Stimulated activated CD4-positive, alpha-beta T cell treated with anti-CD3 and anti-CD28 coated beads, Interleukin-1b, Interleukin-23, amount 100 ng/mL, for 1 hour (primary cell): Measurements from ENCODE around the gene CHAF1A.

ENCODE experiments used
- DNase-seq, 2 donors: peaks; one replicate each; pipeline ENCODE4 v3.0.0-alpha.2; 2020; ENCODE audit warnings: low read depth in 2 of 2

Gene CHAF1A

GRCh38 chr19:4402171-4403004 lies at the start of gene CHAF1A:
Gene CHAF1A, plus strand, starts transcription at chr19:4402640. Its CDS starts 123 bp downstream, at chr19:4402763.
- peak; percentile 95 to 97 for DNase-seq

- no peak for DNase-seq
Measured at GRCh38 chr19:4352701-4353121, 49.7 kb upstream of the CHAF1A start.

- no peak for DNase-seq
Measured at GRCh38 chr19:4354282-4354681, 48.2 kb upstream of the CHAF1A start.

- no peak for DNase-seq
Measured at GRCh38 chr19:4354897-4355296, 47.5 kb upstream of the CHAF1A start.

GRCh38 chr19:4357095-4357797 lies 45.2 kb upstream of the CHAF1A start:
- DNase-seq: no peak

- DNase-seq: no peak
Measured at GRCh38 chr19:4357921-4358326, 44.5 kb upstream of the CHAF1A start.

- no peak for DNase-seq
Measured at GRCh38 chr19:4358709-4359626, 43.5 kb upstream of the CHAF1A start.

GRCh38 chr19:4359627-4360000 lies 42.8 kb upstream of the CHAF1A start:
- no peak for DNase-seq

- DNase-seq: no peak
Measured at GRCh38 chr19:4360081-4360569, 42.3 kb upstream of the CHAF1A start.

- no peak for DNase-seq
Measured at GRCh38 chr19:4360641-4361151, 41.7 kb upstream of the CHAF1A start.

GRCh38 chr19:4361152-4362046 lies 41.0 kb upstream of the CHAF1A start:
- DNase-seq: no peak

- no peak for DNase-seq
Measured at GRCh38 chr19:4362101-4362828, 40.2 kb upstream of the CHAF1A start.

- DNase-seq: no peak
Measured at GRCh38 chr19:4362831-4363545, 39.5 kb upstream of the CHAF1A start.

GRCh38 chr19:4363571-4364304 lies 38.7 kb upstream of the CHAF1A start:
- no peak for DNase-seq

GRCh38 chr19:4365341-4365740 lies 37.1 kb upstream of the CHAF1A start:
- no peak for DNase-seq

GRCh38 chr19:4365791-4366665 lies 36.4 kb upstream of the CHAF1A start:
- DNase-seq: no peak

GRCh38 chr19:4366666-4367335 lies 35.6 kb upstream of the CHAF1A start:
- no peak for DNase-seq
